Right atrium auricular region (tissue), 2 donors: ENCODE measurements around the gene ABR. TPM values are rescaled to one million over a fixed set of nuclear protein-coding genes. Genes with fewer than 3 reads are reported as not detected.

ENCODE experiments used
- DNase-seq: peaks from one replicate; pipeline ENCODE4 v3.0.0-alpha.2; 2019; ENCODE audit warnings: low spot score
- H3K27ac ChIP-seq, 2 donors: fragments of 200-600 bp; sonication (generic); 1 replicate in 1 of 2; 2 replicates in 1 of 2; pipeline ENCODE4 v1.5.1; 2016 to 2019
- H3K27me3 ChIP-seq, 2 donors: fragments of 200-600 bp; sonication (generic); one replicate each; pipeline versions ENCODE4 v1.5.1 to v1.6.0; 2017 to 2019
- H3K36me3 ChIP-seq: fragments of 200-600 bp; sonication (generic); one replicate; pipeline ENCODE4 v1.5.1; 2016
- H3K4me1 ChIP-seq, 2 donors: fragments of 200-600 bp; sonication (generic); one replicate each; pipeline versions ENCODE4 v1.5.1 to v1.6.0; 2017 to 2019
- H3K4me3 ChIP-seq, 2 donors: fragments of 200-600 bp; sonication (generic); 1 replicate in 1 of 2; 2 replicates in 1 of 2; pipeline ENCODE4 v1.5.1; 2017 to 2019; ENCODE audit warnings: mild to moderate bottlenecking in 1 of 2, moderate library complexity in 1 of 2
- H3K9me3 ChIP-seq, 2 donors: fragments of 200-600 bp; sonication (generic); one replicate each; pipeline ENCODE4 v1.5.1; 2019
- CTCF ChIP-seq, 2 donors: fragments of 200-600 bp; sonication (generic); IDR thresholded peaks; one replicate each; pipeline ENCODE4 v1.5.1; 2019; ENCODE audit warnings: antibody characterized with exemption in 2 of 2
- total RNA-seq, 2 donors: library from RNA; depleted of rRNA; stranded (reverse); fragments of >200 nt; gene quantifications; one replicate each; pipeline ENCODE4 v1.1.0, GENCODE V29; 2016

ABR gene
- total RNA-seq, 2 donors from 2014 or later, result 94.9 to 116 TPM

- Histone ChIP-seq H3K27ac (peak overlapping the region; percentile 95), H3K9me3 (no peaks in the 10 kb centered on the region), H3K4me1 (peaks cover 0 to 73% of the 10 kb centered on the region in 2 donors), H3K4me3 (no peak overlapping the region), H3K27me3 (no peaks in the 10 kb centered on the region), H3K36me3 (no peaks in the 10 kb centered on the region)
- TF ChIP-seq CTCF (IDR thresholded peaks at IDR 0.05), result no peak
- peak; percentile 85 for DNase-seq
Observed at GRCh38 chr17:1110862-1111598, 68.8 kb downstream of the ABR start.

- Histone ChIP-seq H3K36me3 (no peaks in the 10 kb centered on the region), H3K4me3 (no peak overlapping the region), H3K4me1 (peaks cover 0 to 73% of the 10 kb centered on the region in 2 donors), H3K27ac (peak overlapping the region; percentile 95), H3K9me3 (no peaks in the 10 kb centered on the region), H3K27me3 (no peaks in the 10 kb centered on the region)
- no peak for DNase-seq
- TF ChIP-seq CTCF (IDR thresholded peaks at IDR 0.05), result no peak
Observed at GRCh38 chr17:1110541-1110861, 69.3 kb downstream of the ABR start.

- H3K27ac ChIP-seq, result peak overlapping the region; percentile 95
- H3K9me3 ChIP-seq, result no peaks in the 10 kb centered on the region
- H3K4me3 ChIP-seq, result peak overlapping the region; percentile 66 to 69
- no peaks in the 10 kb centered on the region for H3K36me3 ChIP-seq
- peaks cover 0 to 73% of the 10 kb centered on the region in 2 donors for H3K4me1 ChIP-seq
- TF ChIP-seq CTCF (IDR thresholded peaks at IDR 0.05), result peak in 1 of 2 donors; percentile 30
- H3K27me3 ChIP-seq, result no peaks in the 10 kb centered on the region
- no peak for DNase-seq
Observed at GRCh38 chr17:1109606-1110540, 69.9 kb downstream of the ABR start.

GRCh38 chr17:1108765-1109605 is 70.8 kb downstream of the ABR start:
- no peak for TF ChIP-seq CTCF (IDR thresholded peaks at IDR 0.05)
- Histone ChIP-seq H3K4me3 (peak overlapping the region; percentile 66 to 69), H3K4me1 (peaks cover 0 to 78% of the 10 kb centered on the region in 2 donors), H3K27ac (peak overlapping the region; percentile 95), H3K27me3 (no peaks in the 10 kb centered on the region), H3K9me3 (no peaks in the 10 kb centered on the region), H3K36me3 (no peaks in the 10 kb centered on the region)
- DNase-seq, result no peak

- Histone ChIP-seq H3K9me3 (no peaks in the 10 kb centered on the region), H3K4me1 (peaks cover 0 to 83% of the 10 kb centered on the region in 2 donors)
Observed at GRCh38 chr17:1108478-1108764, 71.4 kb downstream of the ABR start.

More at GRCh38 chr17:1108478-1108764, 71.4 kb downstream of the ABR start:
- Histone ChIP-seq H3K36me3 (no peaks in the 10 kb centered on the region), H3K27me3 (no peaks in the 10 kb centered on the region), H3K4me3 (peak overlapping the region; percentile 66 to 69), H3K27ac (peak overlapping the region; percentile 95)
- DNase-seq, result no peak
- peak in 1 of 2 donors; percentile 32 for TF ChIP-seq CTCF (IDR thresholded peaks at IDR 0.05)
